WTC11 (cell line): Measurements from ENCODE around the gene ZNF362. TPM values are rescaled to one million over a fixed set of nuclear protein-coding genes. Genes with fewer than 3 reads are reported as not detected.

Experiments used
- ATF2 ChIP-seq: sonication (generic); formaldehyde crosslinking; IDR thresholded peaks from 2 replicates; pipeline ENCODE4 v1.8.1; 2022; ENCODE audit warnings: low read depth, missing genetic modification reagents, borderline replicate concordance
- ELF4 ChIP-seq: sonication (generic); formaldehyde crosslinking; IDR thresholded peaks from 2 replicates; pipeline ENCODE4 v1.8.1; 2022; ENCODE audit warnings: low read depth, mild to moderate bottlenecking, moderate library complexity, missing genetic modification reagents
- ESRRA ChIP-seq: sonication (generic); formaldehyde crosslinking; IDR thresholded peaks from 2 replicates; pipeline ENCODE4 v1.8.1; 2022; ENCODE audit warnings: mild to moderate bottlenecking, missing genetic modification reagents, borderline replicate concordance
- ETV6 ChIP-seq: sonication (generic); formaldehyde crosslinking; IDR thresholded peaks from 2 replicates; pipeline ENCODE4 v1.8.1; 2022; ENCODE audit warnings: mild to moderate bottlenecking, missing genetic modification reagents
- FOXJ3 ChIP-seq: sonication (generic); formaldehyde crosslinking; IDR thresholded peaks from 2 replicates; pipeline ENCODE4 v1.9.0; 2021; ENCODE audit warnings: missing genetic modification reagents, mild to moderate bottlenecking, borderline replicate concordance
- FOXK1 ChIP-seq: sonication (generic); formaldehyde crosslinking; IDR thresholded peaks from 2 replicates; pipeline ENCODE4 v1.8.0; 2022; ENCODE audit warnings: mild to moderate bottlenecking, moderate library complexity, missing genetic modification reagents
- GABPB1 ChIP-seq: sonication (generic); formaldehyde crosslinking; IDR thresholded peaks from 2 replicates; pipeline ENCODE4 v1.8.1; 2023; ENCODE audit warnings: mild to moderate bottlenecking, missing genetic modification reagents
- HMGA2 ChIP-seq: fragments of 250-450 bp; sonication (Bioruptor Pico); IDR thresholded peaks from 2 replicates; pipeline ENCODE4 v1.4.0; 2021; ENCODE audit warnings: mild to moderate bottlenecking, moderate library complexity
- IRF1 ChIP-seq: sonication (generic); formaldehyde crosslinking; IDR thresholded peaks from 2 replicates; pipeline ENCODE4 v1.8.0; 2023; ENCODE audit warnings: missing genetic modification reagents
- MLX ChIP-seq: sonication (generic); formaldehyde crosslinking; IDR thresholded peaks from 2 replicates; pipeline ENCODE4 v1.8.1; 2023; ENCODE audit warnings: mild to moderate bottlenecking, missing genetic modification reagents, moderate library complexity
- MYBL2 ChIP-seq: sonication (generic); formaldehyde crosslinking; IDR thresholded peaks from 2 replicates; pipeline ENCODE4 v1.8.1; 2023; ENCODE audit warnings: mild to moderate bottlenecking, moderate library complexity, missing genetic modification reagents
- NR3C1 ChIP-seq: sonication (generic); formaldehyde crosslinking; conservative IDR thresholded peaks from 2 replicates; pipeline ENCODE4 v1.8.1; 2023; ENCODE audit warnings: low read depth, mild to moderate bottlenecking, missing genetic modification reagents
- SMAD4 ChIP-seq: sonication (generic); formaldehyde crosslinking; IDR thresholded peaks from 2 replicates; pipeline ENCODE4 v1.8.0; 2022; ENCODE audit warnings: mild to moderate bottlenecking, missing genetic modification reagents
- SOX15 ChIP-seq: fragments of 250-450 bp; sonication (Bioruptor Pico); IDR thresholded peaks from 2 replicates; pipeline ENCODE4 v1.9.0; 2021; ENCODE audit warnings: mild to moderate bottlenecking
- ZBTB21 ChIP-seq: sonication (generic); formaldehyde crosslinking; IDR thresholded peaks from 2 replicates; pipeline ENCODE4 v1.8.1; 2023; ENCODE audit warnings: mild to moderate bottlenecking, missing genetic modification reagents, borderline replicate concordance
- ZNF138 ChIP-seq: sonication (generic); formaldehyde crosslinking; conservative IDR thresholded peaks from 2 replicates; pipeline ENCODE4 v1.8.1; 2022; ENCODE audit warnings: mild to moderate bottlenecking, moderate library complexity, missing genetic modification reagents
- ZNF219 ChIP-seq: sonication (generic); formaldehyde crosslinking; IDR thresholded peaks from 2 replicates; pipeline ENCODE4 v1.8.0; 2023; ENCODE audit warnings: missing genetic modification reagents, mild to moderate bottlenecking, borderline replicate concordance
- ZNF416 ChIP-seq: fragments of 250-450 bp; sonication (Bioruptor Pico); IDR thresholded peaks from 2 replicates; pipeline ENCODE4 v1.9.0; 2021; ENCODE audit warnings: mild to moderate bottlenecking, inconsistent platforms
- total RNA-seq: library from RNA; stranded (reverse); gene quantifications from 3 replicates; pipeline ENCODE4 v1.2.3, GENCODE V29; 2021
- TF ChIP-seq, protein P1 (sequence below): sonication (generic); formaldehyde crosslinking; IDR thresholded peaks from 2 replicates; pipeline ENCODE4 v1.8.0; 2022; ENCODE audit warnings: mild to moderate bottlenecking, missing genetic modification reagents
- TF ChIP-seq, protein P2 (sequence below): sonication (generic); formaldehyde crosslinking; IDR thresholded peaks from 2 replicates; pipeline ENCODE4 v1.8.0; 2022; ENCODE audit warnings: missing genetic modification reagents
- TF ChIP-seq, protein P3 (sequence below): sonication (generic); formaldehyde crosslinking; conservative IDR thresholded peaks from 2 replicates; pipeline ENCODE4 v1.8.1; 2022; ENCODE audit warnings: mild to moderate bottlenecking, missing genetic modification reagents
- TF ChIP-seq, protein P4 (sequence below): sonication (generic); formaldehyde crosslinking; IDR thresholded peaks from 2 replicates; pipeline ENCODE4 v1.8.1; 2022; ENCODE audit warnings: mild to moderate bottlenecking, missing genetic modification reagents, moderate library complexity, borderline replicate concordance
- TF ChIP-seq, protein P5 (sequence below): sonication (generic); formaldehyde crosslinking; conservative IDR thresholded peaks from 2 replicates; pipeline ENCODE4 v1.8.1; 2023; ENCODE audit warnings: mild to moderate bottlenecking, low read depth, missing genetic modification reagents, moderate library complexity
- TF ChIP-seq, protein P6 (sequence below): sonication (generic); formaldehyde crosslinking; IDR thresholded peaks from 2 replicates; pipeline ENCODE4 v1.8.0; 2023; ENCODE audit warnings: mild to moderate bottlenecking, missing genetic modification reagents

Gene ZNF362
- total RNA-seq, 1 experiment from 2014 or later: 24.2 TPM

- TF ChIP-seq, protein P1, sequence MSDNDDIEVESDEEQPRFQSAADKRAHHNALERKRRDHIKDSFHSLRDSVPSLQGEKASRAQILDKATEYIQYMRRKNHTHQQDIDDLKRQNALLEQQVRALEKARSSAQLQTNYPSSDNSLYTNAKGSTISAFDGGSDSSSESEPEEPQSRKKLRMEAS: peak; percentile 62; the same call in 1 of the 2 replicates
- TF ChIP-seq, protein P2, sequence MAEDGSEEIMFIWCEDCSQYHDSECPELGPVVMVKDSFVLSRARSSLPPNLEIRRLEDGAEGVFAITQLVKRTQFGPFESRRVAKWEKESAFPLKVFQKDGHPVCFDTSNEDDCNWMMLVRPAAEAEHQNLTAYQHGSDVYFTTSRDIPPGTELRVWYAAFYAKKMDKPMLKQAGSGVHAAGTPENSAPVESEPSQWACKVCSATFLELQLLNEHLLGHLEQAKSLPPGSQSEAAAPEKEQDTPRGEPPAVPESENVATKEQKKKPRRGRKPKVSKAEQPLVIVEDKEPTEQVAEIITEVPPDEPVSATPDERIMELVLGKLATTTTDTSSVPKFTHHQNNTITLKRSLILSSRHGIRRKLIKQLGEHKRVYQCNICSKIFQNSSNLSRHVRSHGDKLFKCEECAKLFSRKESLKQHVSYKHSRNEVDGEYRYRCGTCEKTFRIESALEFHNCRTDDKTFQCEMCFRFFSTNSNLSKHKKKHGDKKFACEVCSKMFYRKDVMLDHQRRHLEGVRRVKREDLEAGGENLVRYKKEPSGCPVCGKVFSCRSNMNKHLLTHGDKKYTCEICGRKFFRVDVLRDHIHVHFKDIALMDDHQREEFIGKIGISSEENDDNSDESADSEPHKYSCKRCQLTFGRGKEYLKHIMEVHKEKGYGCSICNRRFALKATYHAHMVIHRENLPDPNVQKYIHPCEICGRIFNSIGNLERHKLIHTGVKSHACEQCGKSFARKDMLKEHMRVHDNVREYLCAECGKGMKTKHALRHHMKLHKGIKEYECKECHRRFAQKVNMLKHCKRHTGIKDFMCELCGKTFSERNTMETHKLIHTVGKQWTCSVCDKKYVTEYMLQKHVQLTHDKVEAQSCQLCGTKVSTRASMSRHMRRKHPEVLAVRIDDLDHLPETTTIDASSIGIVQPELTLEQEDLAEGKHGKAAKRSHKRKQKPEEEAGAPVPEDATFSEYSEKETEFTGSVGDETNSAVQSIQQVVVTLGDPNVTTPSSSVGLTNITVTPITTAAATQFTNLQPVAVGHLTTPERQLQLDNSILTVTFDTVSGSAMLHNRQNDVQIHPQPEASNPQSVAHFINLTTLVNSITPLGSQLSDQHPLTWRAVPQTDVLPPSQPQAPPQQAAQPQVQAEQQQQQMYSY (CRISPR knock-in tag): no peak
- TF ChIP-seq ETV6 (CRISPR knock-in tag) (peak; percentile 81), SMAD4 (CRISPR knock-in tag) (no peak), SOX15 (CRISPR knock-in tag) (no peak), MLX (no peak), ZBTB21 (CRISPR knock-in tag) (no peak), FOXJ3 (CRISPR knock-in tag) (no peak), ZNF138 (CRISPR knock-in tag) (no peak), ZNF219 (CRISPR knock-in tag) (no peak), ESRRA (CRISPR knock-in tag) (no peak), MYBL2 (CRISPR knock-in tag) (no peak), FOXK1 (CRISPR knock-in tag) (peak; percentile 87), ATF2 (CRISPR knock-in tag) (no peak), ZNF416 (CRISPR knock-in tag) (no peak), NR3C1 (CRISPR knock-in tag) (no peak), ELF4 (CRISPR knock-in tag) (no peak), GABPB1 (CRISPR knock-in tag) (peak; percentile 81; the same call in 1 of the 2 replicates), IRF1 (CRISPR knock-in tag) (no peak), HMGA2 (CRISPR knock-in tag) (no peak)
- TF ChIP-seq, protein P3, sequence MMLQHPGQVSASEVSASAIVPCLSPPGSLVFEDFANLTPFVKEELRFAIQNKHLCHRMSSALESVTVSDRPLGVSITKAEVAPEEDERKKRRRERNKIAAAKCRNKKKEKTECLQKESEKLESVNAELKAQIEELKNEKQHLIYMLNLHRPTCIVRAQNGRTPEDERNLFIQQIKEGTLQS (CRISPR knock-in tag): no peak
- TF ChIP-seq, protein P4, sequence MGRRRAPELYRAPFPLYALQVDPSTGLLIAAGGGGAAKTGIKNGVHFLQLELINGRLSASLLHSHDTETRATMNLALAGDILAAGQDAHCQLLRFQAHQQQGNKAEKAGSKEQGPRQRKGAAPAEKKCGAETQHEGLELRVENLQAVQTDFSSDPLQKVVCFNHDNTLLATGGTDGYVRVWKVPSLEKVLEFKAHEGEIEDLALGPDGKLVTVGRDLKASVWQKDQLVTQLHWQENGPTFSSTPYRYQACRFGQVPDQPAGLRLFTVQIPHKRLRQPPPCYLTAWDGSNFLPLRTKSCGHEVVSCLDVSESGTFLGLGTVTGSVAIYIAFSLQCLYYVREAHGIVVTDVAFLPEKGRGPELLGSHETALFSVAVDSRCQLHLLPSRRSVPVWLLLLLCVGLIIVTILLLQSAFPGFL (CRISPR knock-in tag): no peak
- TF ChIP-seq, protein P5, sequence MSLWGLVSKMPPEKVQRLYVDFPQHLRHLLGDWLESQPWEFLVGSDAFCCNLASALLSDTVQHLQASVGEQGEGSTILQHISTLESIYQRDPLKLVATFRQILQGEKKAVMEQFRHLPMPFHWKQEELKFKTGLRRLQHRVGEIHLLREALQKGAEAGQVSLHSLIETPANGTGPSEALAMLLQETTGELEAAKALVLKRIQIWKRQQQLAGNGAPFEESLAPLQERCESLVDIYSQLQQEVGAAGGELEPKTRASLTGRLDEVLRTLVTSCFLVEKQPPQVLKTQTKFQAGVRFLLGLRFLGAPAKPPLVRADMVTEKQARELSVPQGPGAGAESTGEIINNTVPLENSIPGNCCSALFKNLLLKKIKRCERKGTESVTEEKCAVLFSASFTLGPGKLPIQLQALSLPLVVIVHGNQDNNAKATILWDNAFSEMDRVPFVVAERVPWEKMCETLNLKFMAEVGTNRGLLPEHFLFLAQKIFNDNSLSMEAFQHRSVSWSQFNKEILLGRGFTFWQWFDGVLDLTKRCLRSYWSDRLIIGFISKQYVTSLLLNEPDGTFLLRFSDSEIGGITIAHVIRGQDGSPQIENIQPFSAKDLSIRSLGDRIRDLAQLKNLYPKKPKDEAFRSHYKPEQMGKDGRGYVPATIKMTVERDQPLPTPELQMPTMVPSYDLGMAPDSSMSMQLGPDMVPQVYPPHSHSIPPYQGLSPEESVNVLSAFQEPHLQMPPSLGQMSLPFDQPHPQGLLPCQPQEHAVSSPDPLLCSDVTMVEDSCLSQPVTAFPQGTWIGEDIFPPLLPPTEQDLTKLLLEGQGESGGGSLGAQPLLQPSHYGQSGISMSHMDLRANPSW (CRISPR knock-in tag): no peak
- TF ChIP-seq, protein P6, sequence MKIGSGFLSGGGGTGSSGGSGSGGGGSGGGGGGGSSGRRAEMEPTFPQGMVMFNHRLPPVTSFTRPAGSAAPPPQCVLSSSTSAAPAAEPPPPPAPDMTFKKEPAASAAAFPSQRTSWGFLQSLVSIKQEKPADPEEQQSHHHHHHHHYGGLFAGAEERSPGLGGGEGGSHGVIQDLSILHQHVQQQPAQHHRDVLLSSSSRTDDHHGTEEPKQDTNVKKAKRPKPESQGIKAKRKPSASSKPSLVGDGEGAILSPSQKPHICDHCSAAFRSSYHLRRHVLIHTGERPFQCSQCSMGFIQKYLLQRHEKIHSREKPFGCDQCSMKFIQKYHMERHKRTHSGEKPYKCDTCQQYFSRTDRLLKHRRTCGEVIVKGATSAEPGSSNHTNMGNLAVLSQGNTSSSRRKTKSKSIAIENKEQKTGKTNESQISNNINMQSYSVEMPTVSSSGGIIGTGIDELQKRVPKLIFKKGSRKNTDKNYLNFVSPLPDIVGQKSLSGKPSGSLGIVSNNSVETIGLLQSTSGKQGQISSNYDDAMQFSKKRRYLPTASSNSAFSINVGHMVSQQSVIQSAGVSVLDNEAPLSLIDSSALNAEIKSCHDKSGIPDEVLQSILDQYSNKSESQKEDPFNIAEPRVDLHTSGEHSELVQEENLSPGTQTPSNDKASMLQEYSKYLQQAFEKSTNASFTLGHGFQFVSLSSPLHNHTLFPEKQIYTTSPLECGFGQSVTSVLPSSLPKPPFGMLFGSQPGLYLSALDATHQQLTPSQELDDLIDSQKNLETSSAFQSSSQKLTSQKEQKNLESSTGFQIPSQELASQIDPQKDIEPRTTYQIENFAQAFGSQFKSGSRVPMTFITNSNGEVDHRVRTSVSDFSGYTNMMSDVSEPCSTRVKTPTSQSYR (CRISPR knock-in tag): 0 out of 2 replicates have a peak, but pooled peaks have one; percentile 76
These were observed 85.9 kb downstream of the ZNF362 start (continued) for GRCh38 chr1:33342041-33342723.
